HFF-Myc (cell line): ENCODE results near the gene METTL16.
"Not testable (repeated sequence)": the region's sequence is repeated elsewhere in the genome, so short reads cannot be mapped to it uniquely, and the experiment has no call there.

Source experiments
- DNase-seq: peaks from one replicate; pipeline ENCODE4 v3.0.0-alpha.2; 2011; ENCODE audit warnings: low read depth; ENCODE audit errors: extremely low read depth
- H3K4me3 ChIP-seq: replicated peaks from 2 replicates; pipeline ENCODE4 v1.5.1; 2011; ENCODE audit warnings: low read depth, mild to moderate bottlenecking, control low read depth, low read length
- CTCF ChIP-seq: IDR thresholded peaks from 2 replicates; pipeline ENCODE4 v1.5.1; 2012; ENCODE audit warnings: mild to moderate bottlenecking, low read depth, low read length, control low read depth; ENCODE audit errors: missing control alignments

METTL16 gene

GRCh38 chr17:2453325-2453724, 58.4 kb downstream of the METTL16 start:
- DNase-seq, result no peak
- no peak overlapping the region for H3K4me3 ChIP-seq
- no peak for TF ChIP-seq CTCF

- H3K4me3 ChIP-seq, result no peak overlapping the region
- no peak for DNase-seq
- TF ChIP-seq CTCF, result no peak
These were observed 59.4 kb downstream of the METTL16 start for GRCh38 chr17:2452216-2452750.

- H3K4me3 ChIP-seq, result no peak overlapping the region
- DNase-seq, result no peak
- no peak for TF ChIP-seq CTCF
These were observed 61.6 kb downstream of the METTL16 start for GRCh38 chr17:2450016-2450650.

- no peak overlapping the region for H3K4me3 ChIP-seq
- no peak for DNase-seq
- TF ChIP-seq CTCF, result no peak
These were observed 62.2 kb downstream of the METTL16 start for GRCh38 chr17:2449486-2449885.

- H3K4me3 ChIP-seq, DNase-seq: not testable (repeated sequence)
These were observed 64.2 kb downstream of the METTL16 start for GRCh38 chr17:2447479-2447878.

- DNase-seq, result no peak
- no peak for TF ChIP-seq CTCF
- no peak overlapping the region for H3K4me3 ChIP-seq
These were observed 66.0 kb downstream of the METTL16 start for GRCh38 chr17:2445638-2446037.

- no peak overlapping the region for H3K4me3 ChIP-seq
- no peak for DNase-seq
- no peak for TF ChIP-seq CTCF
These were observed 67.3 kb downstream of the METTL16 start for GRCh38 chr17:2444382-2444781.
